K562 (cell line): ENCODE results near the gene FBXO10. TPM values are rescaled to one million over a fixed set of nuclear protein-coding genes. Genes with fewer than 3 reads are reported as not detected.

Source experiments
- BCOR ChIP-seq: fragments of 450-650 bp; IDR thresholded peaks from 2 replicates; pipeline ENCODE4 v1.6.1; 2016
- BHLHE40 ChIP-seq: IDR thresholded peaks from 2 replicates; pipeline ENCODE4 v1.6.1; 2011; ENCODE audit warnings: low read length, improper control_type of control experiment
- CBX8 ChIP-seq: fragments of 200-600 bp; sonication (generic); IDR thresholded peaks from 2 replicates; pipeline ENCODE4 v1.6.1; 2012; ENCODE audit warnings: borderline replicate concordance, mixed run types, low read depth, mild to moderate bottlenecking, moderate library complexity, mixed read lengths, low read length, control low read depth, inconsistent platforms; ENCODE audit not compliant: poor library complexity, severe bottlenecking; ENCODE audit errors: extremely low read depth
- CC2D1A ChIP-seq: fragments of 450-650 bp; IDR thresholded peaks from 2 replicates; pipeline ENCODE4 v1.6.1; 2017; ENCODE audit warnings: mild to moderate bottlenecking
- CTBP1 ChIP-seq: fragments of 450-650 bp; IDR thresholded peaks from 2 replicates; pipeline ENCODE4 v1.6.1; 2016; ENCODE audit warnings: borderline replicate concordance
- CUX1 ChIP-seq: fragments of 200-800 bp; sonication (Bioruptor generic); IDR thresholded peaks from 2 replicates; pipeline ENCODE4 v1.6.1; 2016; ENCODE audit warnings: missing genetic modification characterization, missing compliant biosample characterization
- FOXP4 ChIP-seq: sonication (generic); formaldehyde crosslinking; IDR thresholded peaks from 2 replicates; pipeline ENCODE4 v1.8.0; 2022; ENCODE audit warnings: mild to moderate bottlenecking, missing genetic modification reagents, borderline replicate concordance
- HCFC1 ChIP-seq: IDR thresholded peaks from 2 replicates; pipeline ENCODE4 v1.6.1; 2012; ENCODE audit warnings: low read depth, low read length, improper control_type of control experiment
- HDAC2 ChIP-seq: fragments of 450-650 bp; IDR thresholded peaks from 2 replicates; pipeline ENCODE4 v1.6.1; 2016; ENCODE audit warnings: mild to moderate bottlenecking
- HNRNPK ChIP-seq: fragments of 200-400 bp; formaldehyde crosslinking; IDR thresholded peaks from one replicate; pipeline ENCODE4 v1.6.1; 2018; ENCODE audit warnings: mild to moderate bottlenecking, low read depth, low read length; ENCODE audit not compliant: poor library complexity, severe bottlenecking
- MBD2 ChIP-seq: sonication (generic); IDR thresholded peaks from 2 replicates; pipeline ENCODE4 v1.6.1; 2016; ENCODE audit warnings: low read depth, borderline replicate concordance
- NKRF ChIP-seq: fragments of 450-650 bp; IDR thresholded peaks from 2 replicates; pipeline ENCODE4 v1.6.1; 2016; ENCODE audit warnings: borderline replicate concordance
- RNF2 ChIP-seq: sonication (generic); IDR thresholded peaks from 2 replicates; pipeline ENCODE4 v1.6.1; 2016
- SNAPC5 ChIP-seq: fragments of 250-450 bp; sonication (Bioruptor Pico); IDR thresholded peaks from 2 replicates; pipeline ENCODE4 v1.8.0; 2021; ENCODE audit warnings: moderate library complexity, mild to moderate bottlenecking, inconsistent platforms
- STAG1 ChIP-seq: sonication (generic); formaldehyde crosslinking; IDR thresholded peaks from 2 replicates; pipeline ENCODE4 v1.5.0; 2020; ENCODE audit warnings: missing genetic modification reagents, borderline replicate concordance
- ZC3H8 ChIP-seq: fragments of 450-650 bp; IDR thresholded peaks from 2 replicates; pipeline ENCODE4 v1.6.1; 2017
- ZNF121 ChIP-seq: sonication (generic); formaldehyde crosslinking; conservative IDR thresholded peaks from 2 replicates; pipeline ENCODE4 v1.8.0; 2022; ENCODE audit warnings: missing genetic modification reagents
- ZNF174 ChIP-seq: fragments of 250-450 bp; sonication (Bioruptor Pico); IDR thresholded peaks from 2 replicates; pipeline ENCODE4 v1.4.0; 2020; ENCODE audit warnings: mild to moderate bottlenecking
- ZNF24 ChIP-seq: fragments of 450-650 bp; IDR thresholded peaks from 2 replicates; pipeline ENCODE4 v1.6.1; 2016
- ZNF3 ChIP-seq: fragments of 250-450 bp; sonication (Bioruptor Pico); IDR thresholded peaks from 2 replicates; pipeline ENCODE4 v1.5.0; 2021; ENCODE audit warnings: mild to moderate bottlenecking, moderate library complexity
- polyA plus RNA-seq, 8 experiments: library from polyadenylated mRNA; depleted of rRNA in 4 of 8; stranded (reverse) in 5 of 8; unstranded in 3 of 8; fragments of >200 nt; fragmentation: Nextera tagmentation in 2 of 8; fragmentation: Illumina TruSeq in 1 of 8; extraction: Ambion mirVana in 2 of 8; extraction: Trizol in 1 of 8; gene quantifications; 2 replicates each; pipeline versions ENCODE4 v1.2.1 to v1.2.3, GENCODE V29; 2011 to 2014; ENCODE audit warnings: inconsistent platforms in 1 of 8, missing spikeins in 1 of 8
- total RNA-seq, 7 experiments: library from RNA; depleted of rRNA in 6 of 7; stranded (reverse); fragments of >200 nt in 6 of 7; fragmentation: Illumina TruSeq in 2 of 7; extraction: Trizol in 2 of 7; gene quantifications; 2 replicates each; pipeline versions ENCODE4 v1.2.1 to v1.2.3, GENCODE V29; 2011 to 2021; ENCODE audit warnings: low replicate concordance in 1 of 7

Gene FBXO10
- total and polyA plus RNA-seq, 9 of the 15 experiments (the other 6 are each of a cell fraction or from before 2014, with no cell fraction given): 0.84 to 9.9 (median 6.0) TPM

GRCh38 chr9:37465249-37466036 lies 110.7 kb downstream of the FBXO10 start, which contains the start of gene ZBTB5 (continued):
- no peak for TF ChIP-seq BHLHE40
- no peak for TF ChIP-seq CBX8
- no peak for TF ChIP-seq ZNF3 (CRISPR knock-in tag)
- peak; percentile 78; the same call in 1 of the 2 replicates for TF ChIP-seq HDAC2
- no peak; the same call in 1 of the 2 replicates for TF ChIP-seq RNF2
- no peak for TF ChIP-seq ZC3H8
- no peak for TF ChIP-seq ZNF24
- no peak for TF ChIP-seq BCOR
- TF ChIP-seq NKRF: peak; percentile 95; the same call in 1 of the 2 replicates
- no peak for TF ChIP-seq STAG1 (CRISPR knock-in tag)
- TF ChIP-seq ZNF121: no peak
- TF ChIP-seq ZNF174 (CRISPR knock-in tag): no peak
- peak; percentile 97 for TF ChIP-seq MBD2
- no peak for TF ChIP-seq FOXP4 (CRISPR knock-in tag)
- TF ChIP-seq CUX1 (CRISPR knock-in tag): no peak
- TF ChIP-seq HCFC1: peak; percentile 73
- no peak for TF ChIP-seq CTBP1
- peak; percentile 70; the same call in 1 of the 2 replicates for TF ChIP-seq CC2D1A
- no peak for TF ChIP-seq SNAPC5
- no peak for TF ChIP-seq HNRNPK
